Measurements from ENCODE around the gene PAX2. TPM values are rescaled to one million over a fixed set of nuclear protein-coding genes. Genes with fewer than 3 reads are reported as not detected.

The PAX2 gene
- total and polyA plus RNA-seq, 12 donors, result 0.07 to 0.25 (median 0.10) TPM; not detected in 8

DNA sequence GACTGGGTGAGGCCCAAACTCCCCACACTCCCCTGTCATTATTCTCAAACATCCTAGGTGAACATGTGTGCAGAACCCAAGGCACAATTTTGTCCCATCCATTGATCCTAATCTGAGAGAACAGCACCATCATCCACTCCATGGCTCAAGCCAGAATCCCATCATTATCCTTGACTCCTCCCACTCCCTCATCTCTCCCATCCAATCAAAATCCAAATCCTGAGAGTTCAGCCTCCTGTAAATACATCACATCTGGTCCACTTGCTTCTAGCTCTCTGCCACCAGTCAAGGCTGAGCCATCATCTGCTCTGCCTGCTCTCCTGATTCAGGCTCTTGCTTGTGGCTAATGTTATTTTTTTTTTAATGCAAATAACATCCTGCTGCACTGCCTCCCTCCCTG lies 91.5 kb downstream of the PAX2 start:
- H3K27me3 ChIP-seq, result peaks cover 26% of the 10 kb centered on the region
- no peaks in the 10 kb centered on the region for H3K9me3 ChIP-seq (replicated peaks in 1 of 3)
- H3K36me3 ChIP-seq (replicated peaks in 1 of 2), result no peaks in the 10 kb centered on the region
- H3K27ac ChIP-seq, result no peak overlapping the region
- intact Hi-C loops (cut with DNase I), result no loop called here
- no peak overlapping the region for H3K4me3 ChIP-seq
- no peaks in the 10 kb centered on the region for H3K4me1 ChIP-seq (replicated peaks in 1 of 2)
- no peak for TF ChIP-seq POLR2A (IDR thresholded peaks at IDR 0.05)
- no peak for TF ChIP-seq CTCF (IDR thresholded peaks at IDR 0.05)
- no peak for DNase-seq

GRCh38 chr10:100837300-100837699 lies 91.9 kb downstream of the PAX2 start:
- intact Hi-C loops (cut with DNase I), result no loop called here
- 49 to 69% (median 64%) methylated on average over 3 of the region's 3 CpGs for WGBS, 4 donors
- H3K27me3 ChIP-seq, result peaks cover 26% of the 10 kb centered on the region
- no peak for DNase-seq
- no peaks in the 10 kb centered on the region for H3K9me3 ChIP-seq (replicated peaks in 1 of 3)
- no peaks in the 10 kb centered on the region for H3K36me3 ChIP-seq (replicated peaks in 1 of 2)
- no peaks in the 10 kb centered on the region for H3K4me1 ChIP-seq (replicated peaks in 1 of 2)
- TF ChIP-seq CTCF (IDR thresholded peaks at IDR 0.05), result no peak
- TF ChIP-seq POLR2A (IDR thresholded peaks at IDR 0.05), result no peak
- H3K4me3 ChIP-seq, result no peak overlapping the region
- no peak overlapping the region for H3K27ac ChIP-seq

DNA sequence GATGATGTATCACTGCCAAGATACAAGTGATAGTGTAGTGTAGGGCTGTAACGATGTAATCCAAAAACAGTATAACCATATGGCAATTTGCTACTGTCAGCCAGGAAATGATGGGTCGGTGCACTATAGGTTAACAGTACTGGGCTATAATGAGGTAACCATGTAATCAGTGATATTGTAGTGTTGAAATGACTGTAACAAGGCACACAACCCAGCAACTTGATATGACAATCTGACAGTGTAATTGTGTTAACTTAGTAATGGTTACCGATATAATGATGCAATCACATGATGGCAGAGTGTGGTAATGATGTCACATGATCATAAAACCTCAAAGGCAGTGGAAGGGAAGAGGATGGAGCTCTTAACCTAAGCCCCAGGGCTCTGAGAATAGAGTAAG lies 93.6 kb downstream of the PAX2 start:
- DNase-seq, result no peak
- Histone ChIP-seq H3K4me3 (no peak overlapping the region), H3K4me1 (replicated peaks in 1 of 2) (no peaks in the 10 kb centered on the region), H3K27ac (no peak overlapping the region), H3K9me3 (replicated peaks in 1 of 3) (no peaks in the 10 kb centered on the region), H3K36me3 (replicated peaks in 1 of 2) (no peaks in the 10 kb centered on the region), H3K27me3 (peaks cover 28% of the 10 kb centered on the region)
- intact Hi-C loops (cut with DNase I), result no loop called here
- WGBS, 4 donors, result 72 to 82% (median 78%) methylated on average over 3 of the region's 3 CpGs
- TF ChIP-seq CTCF (IDR thresholded peaks at IDR 0.05) (no peak), POLR2A (IDR thresholded peaks at IDR 0.05) (no peak)

DNA sequence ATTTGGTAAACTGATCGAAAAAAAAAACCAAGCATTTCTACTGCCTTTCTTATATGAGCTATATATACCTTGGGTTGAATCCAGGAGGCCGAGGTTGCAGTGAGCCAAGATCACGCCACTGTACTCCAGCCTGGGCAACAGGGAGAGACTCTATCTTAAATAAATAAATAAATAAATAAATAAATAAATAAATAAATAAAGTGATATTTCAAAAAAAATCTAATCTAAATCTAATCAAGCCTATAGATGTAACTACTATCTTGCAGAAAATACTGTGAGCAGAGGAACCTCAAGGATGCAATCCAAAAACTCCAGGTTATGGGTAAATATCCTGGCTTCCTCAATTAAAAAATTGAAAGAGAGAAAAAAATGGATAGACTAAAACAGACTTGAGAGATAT lies 96.1 kb downstream of the PAX2 start:
- peaks cover 39% of the 10 kb centered on the region for H3K27me3 ChIP-seq
- intact Hi-C loops (cut with DNase I), result no loop called here

More for the DNA sequence above, 96.1 kb downstream of the PAX2 start:
- Histone ChIP-seq H3K4me3 (no peak overlapping the region), H3K27ac (no peak overlapping the region), H3K4me1 (replicated peaks in 1 of 2) (no peaks in the 10 kb centered on the region), H3K36me3 (replicated peaks in 1 of 2) (no peaks in the 10 kb centered on the region), H3K9me3 (replicated peaks in 1 of 3) (no peaks in the 10 kb centered on the region)
- DNase-seq, result no peak
- TF ChIP-seq CTCF (IDR thresholded peaks at IDR 0.05) (no peak), POLR2A (IDR thresholded peaks at IDR 0.05) (no peak)
- 84 to 93% (median 89%) methylated on average over 3 of the region's 3 CpGs for WGBS, 4 donors

All from adrenal gland (tissue), 12 donors.